Esophagus (tissue), 2 donors: Measurements from ENCODE around the gene ADCK2. TPM values are rescaled to one million over a fixed set of nuclear protein-coding genes. Genes with fewer than 3 reads are reported as not detected.
"Not testable (repeated sequence)": the region's sequence is repeated elsewhere in the genome, so short reads cannot be mapped to it uniquely, and the experiment has no call there.

Experiments used
- H3K27ac ChIP-seq, 2 donors: one replicate each; pipeline ENCODE4 v1.5.1; 2013; ENCODE audit warnings: low read depth in 2 of 2, mild to moderate bottlenecking in 2 of 2, inconsistent platforms in 1 of 2, low read length in 1 of 2, moderate library complexity in 1 of 2
- H3K27me3 ChIP-seq, 2 donors: one replicate each; pipeline ENCODE4 v1.6.1; 2013; ENCODE audit warnings: low read length in 2 of 2, control low read depth in 1 of 2, mild to moderate bottlenecking in 1 of 2; ENCODE audit not compliant: insufficient read depth in 2 of 2, control insufficient read depth in 1 of 2
- H3K36me3 ChIP-seq, 2 donors: one replicate each; pipeline ENCODE4 v1.6.1; 2013; ENCODE audit warnings: low read length in 1 of 2; ENCODE audit not compliant: control insufficient read depth in 2 of 2, insufficient read depth in 2 of 2
- H3K4me1 ChIP-seq, 2 donors: one replicate each; pipeline ENCODE4 v1.6.1; 2013; ENCODE audit warnings: low read length in 1 of 2; ENCODE audit not compliant: control insufficient read depth in 2 of 2, insufficient read depth in 2 of 2
- H3K4me3 ChIP-seq, 2 donors: one replicate each; pipeline ENCODE4 v1.5.1; 2013; ENCODE audit warnings: low read length in 2 of 2, mild to moderate bottlenecking in 2 of 2, low read depth in 1 of 2, moderate library complexity in 1 of 2
- H3K9me3 ChIP-seq, 2 donors: one replicate each; pipeline ENCODE4 v1.6.1; 2013; ENCODE audit warnings: mild to moderate bottlenecking in 2 of 2, low read depth in 1 of 2, low read length in 1 of 2, moderate library complexity in 1 of 2; ENCODE audit not compliant: control insufficient read depth in 2 of 2, insufficient read depth in 1 of 2
- whole genome bisulfite sequencing, 2 donors: extraction: QIAGEN DNeasy Blood & Tissue Kit; methylation state at CpG; one replicate each; pipeline ENCODE4 v1.1.7; 2013; 5-methylcytosine and 5-hydroxymethylcytosine counted together
- polyA plus RNA-seq, 2 donors: library from polyadenylated mRNA; stranded (reverse); fragments of 200-250 nt; gene quantifications; one replicate each; pipeline ENCODE4 v1.2.3, GENCODE V29; 2013
- donor health status: healthy with polysubstance abuse.
- donor health status: Bipolar disorder and iron deficiency.

The ADCK2 gene
- polyA plus RNA-seq, 2 donors, result 9.2 to 14.8 TPM

DNA sequence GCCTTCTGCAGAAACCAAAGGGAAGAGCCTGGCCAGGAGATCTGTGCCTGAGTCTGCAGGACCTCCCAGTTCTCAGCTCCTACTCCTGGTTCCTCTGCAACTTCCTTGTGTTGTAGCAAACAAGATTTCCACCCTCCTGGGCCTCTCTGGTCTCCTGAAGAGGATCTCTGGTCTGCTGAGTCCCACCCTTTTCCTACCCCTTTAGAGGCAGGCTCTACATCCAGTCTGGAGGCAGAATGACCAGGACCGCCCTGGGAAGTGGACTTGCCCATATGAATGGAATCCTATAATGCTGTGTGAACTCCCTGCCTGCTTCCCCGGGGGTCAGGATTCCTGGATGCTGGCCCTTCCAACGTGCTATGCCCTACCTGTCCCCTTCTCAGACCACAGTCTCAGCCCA, 35.3 kb upstream of the ADCK2 start:
- H3K4me1 ChIP-seq, result peaks cover 4 to 7% of the 10 kb centered on the region in 2 donors
- peaks cover 0 to 5% of the 10 kb centered on the region in 2 donors for H3K27me3 ChIP-seq
- no peaks in the 10 kb centered on the region for H3K9me3 ChIP-seq
- no peak overlapping the region for H3K4me3 ChIP-seq
- H3K36me3 ChIP-seq, result no peaks in the 10 kb centered on the region
- peak overlapping the region; percentile 24 to 45 for H3K27ac ChIP-seq
- WGBS, 2 donors, result 66 to 77% methylated on average over 3 of the region's 3 CpGs

GRCh38 chr7:140638173-140638791, 34.5 kb upstream of the ADCK2 start:
- Histone ChIP-seq H3K27me3 (peaks cover 0 to 5% of the 10 kb centered on the region in 2 donors), H3K4me3 (no peak overlapping the region), H3K4me1 (peaks cover 4 to 7% of the 10 kb centered on the region in 2 donors), H3K36me3 (no peaks in the 10 kb centered on the region), H3K9me3 (no peaks in the 10 kb centered on the region), H3K27ac (peak overlapping the region; percentile 61 to 74)
- WGBS, 2 donors, result 51 to 65% methylated on average over 6 of the region's 6 CpGs

DNA sequence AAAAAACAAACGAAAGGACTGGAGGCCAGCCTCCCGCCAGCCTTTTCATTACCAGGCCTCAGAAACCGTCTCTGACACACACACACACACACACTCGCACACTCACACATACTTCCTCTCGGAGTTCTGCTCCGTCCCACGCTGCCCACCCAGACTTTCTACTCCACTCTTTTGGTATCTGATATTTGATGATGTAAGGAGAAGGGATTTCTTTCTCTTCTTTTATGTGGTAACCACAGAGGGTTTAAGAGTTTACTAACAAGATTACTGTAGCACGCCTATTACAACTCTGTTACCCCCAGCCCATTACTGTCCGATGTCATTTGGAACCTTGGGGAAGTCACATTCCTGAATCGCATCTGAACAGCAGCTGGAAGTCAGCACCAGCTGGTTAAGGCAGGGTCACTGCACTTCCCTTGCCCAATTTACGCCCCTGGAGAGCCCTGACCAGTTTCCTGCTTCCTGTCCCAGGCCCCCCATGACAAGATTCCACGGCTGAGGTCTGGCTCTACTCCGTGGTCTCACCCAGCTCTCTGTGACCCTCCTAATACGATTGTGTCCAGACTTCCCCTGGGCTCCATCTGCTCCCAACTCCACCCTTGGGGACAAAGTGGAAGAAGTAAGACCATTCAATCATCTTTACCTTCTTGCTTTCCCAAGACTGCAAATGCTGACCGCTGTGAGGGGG, 33.2 kb upstream of the ADCK2 start:
- H3K9me3 ChIP-seq, result no peaks in the 10 kb centered on the region
- H3K27ac ChIP-seq, result peak overlapping the region; percentile 65 to 76
- WGBS, 2 donors, result 29 to 31% methylated on average over 15 of the region's 15 CpGs
- H3K27me3 ChIP-seq, result peaks cover 0 to 5% of the 10 kb centered on the region in 2 donors
- peak overlapping the region; percentile 53 to 57 for H3K4me3 ChIP-seq
- no peaks in the 10 kb centered on the region for H3K36me3 ChIP-seq
- H3K4me1 ChIP-seq, result peaks cover 4 to 7% of the 10 kb centered on the region in 2 donors

- WGBS, 2 donors, result 2% methylated on average over 43 to 74 of the region's 74 CpGs
- H3K4me3 ChIP-seq, result peak overlapping the region; percentile 53 to 57
- H3K27me3 ChIP-seq, result peaks cover 0 to 5% of the 10 kb centered on the region in 2 donors
- H3K4me1 ChIP-seq, result peaks cover 4 to 7% of the 10 kb centered on the region in 2 donors
- H3K27ac ChIP-seq, result peak overlapping the region; percentile 65 to 76
- no peaks in the 10 kb centered on the region for H3K9me3 ChIP-seq
- H3K36me3 ChIP-seq, result no peaks in the 10 kb centered on the region
Observed at GRCh38 chr7:140640060-140640637, 32.6 kb upstream of the ADCK2 start.

GRCh38 chr7:140640727-140641523, 31.8 kb upstream of the ADCK2 start, which contains the start of gene DENND2A:
Gene DENND2A (minus strand): TSS chr7:140640813. CDS start chr7:140602397, 38,416 bp downstream.
- Histone ChIP-seq H3K4me3 (peak within 1 kb of the TSS; percentile 53 to 57), H3K36me3 (no peaks in the 10 kb centered on the region), H3K27ac (peak within 1 kb of the TSS; percentile 65 to 76), H3K9me3 (no peaks in the 10 kb centered on the region), H3K27me3 (peaks cover 0 to 5% of the 10 kb centered on the region in 2 donors), H3K4me1 (peaks cover 4 to 7% of the 10 kb centered on the region in 2 donors)
- 7 to 11% methylated on average over 66 to 78 of the region's 78 CpGs for WGBS, 2 donors

- peaks cover 0 to 5% of the 10 kb centered on the region in 2 donors for H3K27me3 ChIP-seq
- H3K27ac ChIP-seq, result peak overlapping the region; percentile 65 to 76
- peaks cover 4 to 7% of the 10 kb centered on the region in 2 donors for H3K4me1 ChIP-seq
- H3K4me3 ChIP-seq, result peak overlapping the region in 1 of 2 donors; percentile 57
- 52 to 65% methylated on average over 15 of the region's 15 CpGs for WGBS, 2 donors
- H3K9me3 ChIP-seq, result no peaks in the 10 kb centered on the region
- H3K36me3 ChIP-seq, result no peaks in the 10 kb centered on the region
Observed at GRCh38 chr7:140641524-140642195, 31.1 kb upstream of the ADCK2 start.

DNA sequence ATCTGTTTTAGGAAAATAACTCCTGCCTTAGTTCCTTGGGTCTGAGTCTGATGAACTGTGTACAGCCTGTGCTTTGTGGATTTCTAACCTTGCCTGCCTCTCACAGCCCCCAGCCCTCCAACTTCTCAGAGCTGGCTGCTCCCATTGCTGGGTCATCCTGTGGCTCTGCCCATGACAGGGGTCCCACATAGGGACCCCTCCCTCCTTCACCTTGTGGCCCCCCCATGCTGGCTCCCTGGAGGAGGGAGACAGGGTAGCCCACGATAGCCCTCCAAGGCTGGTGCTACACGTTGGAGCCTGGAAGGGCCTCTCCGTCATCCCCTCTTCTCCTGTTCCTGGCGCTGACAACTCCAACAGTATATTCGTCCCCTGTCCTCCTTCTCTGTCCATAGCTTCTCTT, 29.3 kb upstream of the ADCK2 start:
- Histone ChIP-seq H3K36me3 (no peaks in the 10 kb centered on the region), H3K9me3 (no peaks in the 10 kb centered on the region), H3K27me3 (peaks cover 0 to 5% of the 10 kb centered on the region in 2 donors), H3K4me3 (no peak overlapping the region), H3K4me1 (peaks cover 4 to 7% of the 10 kb centered on the region in 2 donors), H3K27ac (no peak overlapping the region)
- WGBS, 2 donors, result 82 to 88% methylated on average over 5 of the region's 5 CpGs

GRCh38 chr7:140644761-140645160, 28.0 kb upstream of the ADCK2 start:
- H3K27ac ChIP-seq, H3K27me3 ChIP-seq, H3K4me3 ChIP-seq, H3K9me3 ChIP-seq, H3K36me3 ChIP-seq, H3K4me1 ChIP-seq: not testable (repeated sequence)
- 85 to 89% methylated on average over 13 of the region's 13 CpGs for WGBS, 2 donors
